Hematopoietic multipotent progenitor cell treated with erythropoietin and hydrocortisone succinate and interleukin-3 and kit ligand, for 17 days (in vitro differentiated cells): Measurements from ENCODE around the gene CERS6.
"Not testable (repeated sequence)": the region's sequence is repeated elsewhere in the genome, so short reads cannot be mapped to it uniquely, and the experiment has no call there.

Source experiments
- DNase-seq: peaks from one replicate; pipeline ENCODE4 v3.0.0-alpha.2; 2015; ENCODE audit warnings: low spot score

The CERS6 gene

DNA sequence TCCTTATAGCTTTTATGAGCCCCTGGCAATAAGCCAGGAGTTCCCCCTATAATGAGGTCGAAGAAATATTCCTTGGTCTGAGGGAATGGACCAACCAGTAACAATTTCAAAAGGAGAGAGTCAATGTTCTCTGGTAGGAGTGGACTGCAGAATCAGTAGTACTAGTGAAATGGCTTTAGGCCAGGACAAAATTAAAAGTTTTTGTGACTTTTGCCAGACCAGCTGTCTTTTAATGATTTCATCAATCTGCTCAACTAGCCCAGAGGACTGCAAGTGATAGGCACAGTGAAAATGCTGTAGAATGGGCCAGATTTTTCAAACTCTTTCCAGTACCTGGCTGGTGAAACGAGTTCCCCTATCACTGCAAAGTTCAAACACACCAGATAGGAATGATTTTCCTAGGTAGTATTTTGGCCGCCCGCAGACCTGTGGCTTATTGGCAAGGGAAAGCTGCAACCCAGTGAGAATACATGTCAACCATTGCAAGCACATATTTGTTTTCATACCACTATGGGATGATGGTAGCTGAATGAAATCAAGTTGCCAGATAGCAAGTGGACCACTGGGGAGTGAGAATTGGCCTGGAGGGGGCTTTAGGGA, 45.5 kb downstream of the CERS6 start:
- no peak for DNase-seq

DNA sequence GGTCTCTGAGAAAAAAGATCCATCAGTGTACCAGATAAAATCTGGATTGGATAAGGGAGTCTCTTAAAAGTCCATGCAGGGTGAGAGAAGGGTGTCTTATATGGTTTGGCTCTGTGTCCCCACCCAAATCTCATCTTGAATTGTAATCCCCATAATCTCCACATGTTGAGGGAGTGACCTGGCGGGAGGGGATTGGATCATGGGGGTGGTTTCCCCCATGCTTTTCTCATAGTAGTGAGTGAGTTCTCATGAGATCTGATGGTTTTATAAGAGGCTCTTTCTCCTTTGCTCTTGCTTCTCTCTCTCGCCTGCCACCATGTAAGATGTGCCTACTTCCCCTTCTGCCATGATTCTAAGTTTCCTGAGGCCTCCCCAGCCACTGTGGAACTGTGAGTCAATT, 46.8 kb downstream of the CERS6 start:
- DNase-seq, result not testable (repeated sequence)

DNA sequence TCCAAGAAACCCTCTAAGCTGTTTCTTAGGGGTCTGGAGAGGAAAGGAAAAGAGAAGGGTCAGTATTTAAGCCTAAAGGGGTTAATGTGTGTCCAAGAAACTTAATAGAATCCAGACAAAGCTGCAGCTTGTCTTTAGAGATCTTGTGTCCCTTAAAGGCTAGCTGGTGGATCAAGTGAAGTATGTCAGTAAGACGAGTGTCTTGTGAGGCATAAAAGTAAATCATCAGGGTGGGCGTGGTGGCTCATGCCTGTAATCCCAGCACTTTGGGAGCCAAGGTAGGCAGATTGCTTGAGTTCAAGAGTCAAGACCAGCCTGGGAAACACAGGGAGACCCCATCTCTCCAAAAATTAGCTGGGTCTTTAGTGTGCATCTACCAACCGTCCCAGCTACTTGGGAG, 47.8 kb downstream of the CERS6 start:
- DNase-seq, result no peak

DNA sequence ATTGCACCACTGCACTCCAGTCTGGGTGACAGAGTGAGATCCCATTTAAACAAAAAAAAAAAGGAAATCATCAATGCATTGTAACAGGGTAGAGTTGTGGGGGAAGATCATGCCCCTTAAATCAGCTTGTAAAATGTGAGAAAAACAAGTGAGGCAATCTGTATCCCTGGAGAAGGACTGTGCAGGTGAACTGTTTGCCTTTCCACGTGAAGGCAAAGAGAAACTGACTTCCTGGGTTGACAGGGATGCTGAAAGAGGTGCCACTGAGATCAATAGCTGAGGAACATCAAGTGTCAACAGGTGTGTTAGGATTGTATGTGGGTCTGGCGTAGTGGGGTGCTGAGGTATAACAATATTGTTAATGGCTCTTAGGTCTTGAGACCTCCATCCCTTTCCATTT, 48.3 kb downstream of the CERS6 start:
- no peak for DNase-seq

DNA sequence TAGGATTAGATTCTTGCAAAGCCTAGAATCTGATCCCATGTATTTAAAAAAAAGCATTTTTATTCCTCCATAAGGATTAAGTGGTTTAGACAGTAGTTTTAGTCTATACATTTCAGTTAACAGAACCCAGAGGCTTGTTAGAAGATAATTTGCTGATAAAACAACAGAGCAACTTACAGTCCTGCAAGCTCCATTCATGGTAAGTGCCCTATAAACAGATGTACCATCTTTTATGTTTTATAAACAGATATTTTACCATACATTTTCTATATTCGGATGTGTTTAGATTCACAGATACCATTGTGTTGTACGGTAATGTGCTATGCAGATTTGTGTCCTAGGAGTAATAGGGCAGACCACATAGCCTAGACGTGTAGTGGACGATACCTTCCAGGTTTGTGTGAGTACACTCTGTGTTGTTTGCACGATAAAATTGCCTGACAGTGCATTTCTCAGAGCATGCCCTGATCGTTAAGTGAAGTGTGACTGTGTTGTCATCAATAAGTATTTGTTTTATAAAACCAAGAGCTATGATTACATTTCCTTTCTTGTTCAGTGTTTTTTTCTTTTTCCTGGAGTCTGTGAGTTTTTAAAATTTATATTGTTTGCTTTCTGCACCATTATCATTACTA, 54.2 kb downstream of the CERS6 start:
- no peak for DNase-seq

DNA sequence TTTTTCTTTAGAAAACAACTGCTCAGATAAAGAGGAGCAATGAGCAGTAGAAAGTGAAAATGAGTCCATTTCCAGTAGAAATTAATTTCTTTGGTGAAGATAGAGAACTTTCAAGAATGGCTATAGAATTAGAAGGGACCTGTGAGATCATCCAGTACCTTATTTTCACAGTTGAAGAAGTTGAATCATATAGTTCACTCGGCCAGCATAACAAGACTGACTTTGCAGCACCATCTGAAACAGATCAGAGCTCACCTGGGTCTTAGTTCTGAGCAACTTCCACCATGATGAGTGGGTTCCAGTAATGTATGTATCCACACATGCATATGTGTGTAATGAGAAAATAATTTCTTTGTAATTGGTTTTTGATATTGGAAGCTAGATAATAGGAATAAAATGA, 58.6 kb downstream of the CERS6 start:
- DNase-seq, result no peak

DNA sequence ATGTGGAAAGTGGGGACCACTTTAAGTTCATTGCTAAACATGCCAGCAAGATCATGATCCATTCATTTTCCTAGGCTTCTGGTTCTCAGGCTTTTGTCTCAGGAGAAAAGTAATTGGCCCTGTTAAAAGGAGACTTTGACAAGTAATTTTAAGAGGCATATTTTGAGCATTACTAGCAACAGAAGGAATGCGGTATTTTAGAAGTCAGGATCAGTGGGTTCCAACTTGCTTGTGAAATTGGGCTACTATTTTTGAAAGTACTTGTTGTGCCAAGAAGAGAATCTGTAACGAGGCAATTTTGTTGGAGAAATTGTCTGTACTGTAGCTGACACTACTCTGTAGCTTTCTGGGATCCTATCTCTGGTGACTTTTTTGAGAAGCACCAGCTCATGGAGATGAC, 59.4 kb downstream of the CERS6 start:
- DNase-seq, result no peak

DNA sequence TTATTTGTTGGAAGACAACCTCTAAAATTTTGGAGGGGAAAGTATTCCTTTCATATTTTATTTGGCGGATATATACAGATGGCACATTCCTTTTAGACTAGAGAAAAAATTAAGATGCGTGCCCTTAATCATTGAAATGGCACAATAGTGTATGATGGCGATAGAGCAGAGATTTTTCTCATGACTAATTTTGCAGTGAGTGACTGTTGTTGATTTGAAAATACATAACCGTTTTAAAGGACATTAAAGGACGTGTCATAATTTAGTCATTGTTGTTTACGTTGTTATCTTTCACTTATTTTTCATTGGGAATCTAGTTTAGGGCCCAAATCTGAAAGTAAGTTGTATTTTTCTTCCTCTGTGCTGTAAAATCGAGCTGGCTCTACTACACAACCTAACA, 61.7 kb downstream of the CERS6 start:
- DNase-seq, result no peak

DNA sequence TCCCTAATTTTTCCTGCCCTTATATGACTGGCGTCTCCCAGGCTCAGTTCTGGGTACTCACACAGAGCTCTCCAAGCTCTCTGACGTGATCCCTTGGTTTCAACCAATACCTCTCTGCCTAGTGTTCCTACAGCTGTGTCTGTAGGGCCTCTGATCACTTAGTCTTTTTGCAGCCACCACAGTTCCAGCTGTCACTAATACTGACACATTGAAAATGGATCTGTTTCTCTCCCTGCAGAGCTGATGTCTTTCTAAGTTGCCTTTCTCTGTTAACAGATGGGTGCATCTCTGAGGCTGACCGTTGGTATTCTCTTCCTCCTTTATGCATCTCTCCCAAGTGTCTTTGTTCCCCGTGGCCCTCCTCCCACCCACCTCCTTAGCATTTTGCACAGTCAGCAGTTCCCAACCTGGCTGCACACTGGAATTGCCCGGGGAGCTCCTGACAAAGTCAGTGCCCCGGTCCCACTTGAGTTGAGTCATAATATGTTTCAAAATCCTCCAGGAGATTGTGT, 62.5 kb downstream of the CERS6 start:
- DNase-seq, result no peak

DNA sequence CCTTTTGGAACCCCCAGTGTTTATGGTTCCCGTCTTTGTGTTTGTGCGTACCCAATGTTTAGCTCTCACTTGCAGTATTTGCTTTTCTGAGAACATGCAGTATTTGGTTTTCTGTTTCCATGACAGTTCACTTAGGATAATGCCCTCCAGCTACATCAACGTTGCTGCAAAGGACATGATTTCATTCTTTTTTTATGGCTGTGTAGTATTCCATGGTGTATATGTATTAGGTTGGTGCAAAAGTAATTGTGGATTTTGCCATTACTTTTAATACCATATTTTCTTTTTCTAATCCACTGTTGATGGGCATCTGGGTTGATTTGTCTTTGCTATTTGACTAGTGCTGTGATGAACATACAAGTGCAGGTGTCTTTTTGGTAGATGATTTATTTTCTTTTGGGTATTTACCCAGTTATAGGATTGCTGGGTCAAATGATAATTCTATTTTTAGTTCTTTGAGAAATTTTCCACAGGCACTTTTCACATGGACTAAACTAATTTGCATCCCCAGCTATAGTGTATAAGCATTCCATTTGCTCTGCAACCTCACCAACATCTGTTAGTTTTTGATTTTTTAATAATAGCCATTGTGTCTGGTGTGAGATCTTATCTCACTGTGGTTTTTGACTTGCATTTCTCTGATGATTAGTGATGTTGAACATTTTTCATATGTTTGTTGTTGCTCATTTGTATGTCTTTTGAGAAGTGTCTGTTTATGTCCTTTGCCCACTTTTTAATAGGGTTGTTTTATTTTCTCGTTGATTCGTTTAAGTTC, 63.6 kb downstream of the CERS6 start:
- DNase-seq, result no peak

DNA sequence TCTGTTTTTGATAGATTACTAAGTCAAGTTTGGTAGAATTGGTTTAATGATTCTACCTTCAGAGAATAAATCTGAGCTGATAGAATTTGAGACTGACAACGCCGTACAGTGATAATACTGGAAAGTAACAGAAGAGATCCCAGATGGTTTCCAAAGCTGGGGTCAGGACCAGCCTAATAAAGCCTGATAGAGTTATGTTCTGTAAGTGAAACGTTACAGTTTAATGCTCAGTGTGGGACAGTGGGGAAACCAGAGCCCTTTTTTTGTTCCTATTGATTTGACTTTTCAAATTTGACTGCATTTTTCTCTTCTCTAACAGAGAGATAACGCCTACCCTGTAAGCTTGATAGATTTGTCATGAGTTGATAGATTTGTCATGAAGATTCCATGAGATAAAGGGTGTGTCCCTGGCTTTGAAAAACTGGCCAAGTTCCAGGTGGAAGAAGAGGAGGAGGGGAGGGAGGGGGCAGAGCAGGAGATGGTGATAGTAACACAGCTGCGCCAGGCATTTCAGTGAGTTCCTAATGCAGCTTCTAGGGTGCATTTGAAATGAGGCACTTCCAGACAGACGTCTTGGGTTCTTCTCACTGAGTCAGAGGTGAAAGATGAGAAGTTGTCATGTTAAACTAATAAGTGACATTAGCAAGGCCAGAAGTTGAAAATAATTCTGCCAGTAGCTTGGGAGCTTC, 65.1 kb downstream of the CERS6 start:
- DNase-seq, result no peak

DNA sequence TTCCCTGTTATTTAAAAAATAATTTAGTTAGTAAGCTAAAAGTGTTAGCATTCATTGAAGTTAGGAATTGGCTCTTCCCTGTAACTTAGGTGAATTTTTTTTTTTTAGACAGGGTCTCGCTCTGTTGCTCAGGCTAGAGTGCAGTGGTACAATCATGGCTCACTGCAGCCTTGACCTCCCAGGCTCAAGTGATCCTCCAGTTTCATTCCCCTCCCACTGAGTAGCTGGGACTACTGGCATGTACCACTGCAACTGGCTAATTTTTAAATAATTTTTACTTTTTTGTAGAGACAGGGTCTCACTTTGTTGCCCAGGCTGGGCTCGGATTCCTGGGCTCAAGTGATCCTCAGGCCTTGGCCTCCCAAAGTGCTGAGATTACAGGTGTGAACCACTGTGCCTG, 66.4 kb downstream of the CERS6 start:
- no peak for DNase-seq

DNA sequence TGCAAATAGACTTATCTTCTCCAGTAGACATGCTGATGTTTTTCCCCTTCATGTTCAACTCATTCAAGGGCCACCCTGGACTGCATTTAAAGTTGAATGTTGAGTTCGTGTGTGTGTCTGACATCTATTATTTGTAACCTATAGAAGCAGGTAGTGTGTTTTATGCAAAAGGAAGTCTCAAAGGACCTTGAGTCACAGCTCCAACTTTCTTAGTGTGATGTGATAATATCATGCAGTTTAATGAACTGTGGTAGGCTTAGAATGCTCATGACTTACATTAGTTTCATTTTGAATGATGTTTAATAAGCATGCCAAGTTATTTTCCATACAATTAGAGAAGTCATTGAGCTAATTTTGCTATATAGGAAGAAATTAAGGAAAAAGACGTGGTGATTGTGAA, 67.9 kb downstream of the CERS6 start:
- no peak for DNase-seq

DNA sequence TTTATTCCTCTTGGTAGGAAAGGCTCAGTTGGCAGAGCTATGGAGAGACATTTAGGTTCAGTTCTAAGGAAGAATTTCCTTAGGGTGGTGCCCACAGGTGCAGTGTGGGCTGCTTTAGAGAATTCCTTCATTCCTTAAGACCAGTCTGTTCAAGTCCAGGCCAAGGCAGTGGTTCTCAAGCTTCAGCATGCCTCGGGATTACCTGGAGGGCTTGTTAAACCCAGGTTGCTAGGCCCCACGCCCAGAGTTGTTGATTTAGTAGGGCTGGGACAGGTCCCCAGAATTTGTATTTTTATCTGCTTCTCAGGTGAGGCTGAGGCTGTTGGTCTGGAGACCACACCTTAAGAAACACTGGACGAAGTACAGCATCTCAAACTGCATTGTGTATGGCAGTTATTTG, 68.9 kb downstream of the CERS6 start:
- DNase-seq, result no peak

DNA sequence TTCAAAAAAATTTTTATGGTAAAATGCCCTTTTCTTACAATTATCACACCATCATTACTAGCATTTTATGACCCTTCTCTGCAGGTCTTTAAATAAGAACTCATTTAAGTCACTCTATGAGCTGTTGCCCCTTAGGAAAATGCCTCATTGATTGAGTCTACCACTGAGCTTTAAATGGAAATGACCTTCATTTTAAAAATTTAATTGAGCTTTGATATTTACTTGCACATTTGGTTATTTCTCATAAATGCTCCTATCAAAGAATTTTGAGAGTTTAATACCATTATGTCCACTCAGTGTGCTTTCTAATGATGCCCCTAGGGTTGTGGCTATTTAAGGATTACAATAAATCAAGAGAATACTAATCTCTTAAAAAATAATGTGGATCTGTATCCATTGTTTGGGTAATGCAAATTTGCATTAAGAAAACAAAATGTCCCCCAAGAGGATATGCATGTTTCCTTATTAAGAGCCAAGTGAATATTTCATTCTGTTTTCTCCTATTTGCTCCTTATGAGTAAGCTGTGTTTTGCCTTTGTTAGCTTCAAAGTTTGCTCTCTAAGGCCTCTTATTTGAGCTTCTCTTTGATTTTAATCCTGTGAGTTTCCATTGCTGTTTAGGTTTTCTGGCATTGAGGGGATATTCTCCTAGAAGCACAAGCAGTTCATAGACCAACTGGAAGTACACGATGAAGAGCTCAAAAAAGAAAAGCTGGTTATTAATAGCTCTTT, 69.8 kb downstream of the CERS6 start:
- no peak for DNase-seq

DNA sequence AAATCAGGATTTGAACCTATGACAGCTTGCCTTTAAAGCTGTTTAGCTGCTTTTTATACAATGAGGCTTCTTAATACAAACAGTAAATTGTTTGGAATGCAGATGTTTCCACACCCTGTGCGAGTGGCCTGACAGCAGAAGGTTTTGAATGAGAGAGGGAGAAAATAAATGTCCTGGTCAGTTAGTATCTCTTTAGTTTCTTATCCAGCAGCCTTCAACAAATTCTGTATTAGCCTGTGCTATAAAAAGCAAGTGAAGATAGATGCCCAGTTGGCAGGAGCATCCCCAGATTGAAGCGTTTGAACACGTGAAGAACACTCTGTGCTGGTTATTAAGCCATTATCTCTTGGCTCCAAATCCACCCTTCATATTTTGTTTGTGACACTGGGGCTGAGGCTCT, 70.6 kb downstream of the CERS6 start:
- DNase-seq, result no peak

DNA sequence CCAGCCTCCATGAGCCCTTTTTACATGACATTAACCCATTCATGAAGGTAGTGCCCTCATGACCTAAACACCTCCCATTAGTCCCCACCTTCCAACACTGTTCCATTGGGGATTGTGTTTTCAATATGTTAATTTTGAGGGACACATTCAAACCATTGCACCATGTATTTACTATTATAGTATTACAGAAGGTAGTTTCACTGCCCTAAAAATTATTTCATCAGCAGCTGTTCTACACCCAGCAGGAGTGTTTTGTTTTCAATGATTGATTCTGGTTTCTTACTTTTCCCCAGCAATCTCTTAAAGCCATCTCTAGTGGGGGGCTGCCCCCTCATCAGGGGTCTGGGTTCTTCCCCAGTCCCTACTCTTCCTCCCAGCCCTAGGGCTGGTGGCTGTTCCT, 71.9 kb downstream of the CERS6 start:
- DNase-seq, result no peak

DNA sequence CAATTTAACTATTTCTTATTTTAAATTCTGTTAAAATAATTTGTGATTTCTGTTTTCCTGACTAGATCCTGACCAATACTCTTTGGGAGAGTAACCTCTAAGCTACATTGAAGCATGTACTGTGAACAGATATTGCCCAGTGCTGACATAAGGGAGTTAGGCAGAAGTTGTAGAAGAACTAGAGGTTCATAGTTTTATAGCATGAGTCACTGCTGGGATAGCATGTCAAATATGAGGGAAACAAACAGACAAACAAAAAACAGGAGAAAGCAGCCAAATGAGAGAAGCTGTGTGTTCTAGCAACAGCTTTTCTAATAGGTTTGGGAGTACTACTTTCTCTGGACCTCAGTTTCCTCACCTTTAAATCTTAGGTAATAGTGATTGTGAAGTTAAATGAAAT, 72.4 kb downstream of the CERS6 start:
- DNase-seq, result no peak

DNA sequence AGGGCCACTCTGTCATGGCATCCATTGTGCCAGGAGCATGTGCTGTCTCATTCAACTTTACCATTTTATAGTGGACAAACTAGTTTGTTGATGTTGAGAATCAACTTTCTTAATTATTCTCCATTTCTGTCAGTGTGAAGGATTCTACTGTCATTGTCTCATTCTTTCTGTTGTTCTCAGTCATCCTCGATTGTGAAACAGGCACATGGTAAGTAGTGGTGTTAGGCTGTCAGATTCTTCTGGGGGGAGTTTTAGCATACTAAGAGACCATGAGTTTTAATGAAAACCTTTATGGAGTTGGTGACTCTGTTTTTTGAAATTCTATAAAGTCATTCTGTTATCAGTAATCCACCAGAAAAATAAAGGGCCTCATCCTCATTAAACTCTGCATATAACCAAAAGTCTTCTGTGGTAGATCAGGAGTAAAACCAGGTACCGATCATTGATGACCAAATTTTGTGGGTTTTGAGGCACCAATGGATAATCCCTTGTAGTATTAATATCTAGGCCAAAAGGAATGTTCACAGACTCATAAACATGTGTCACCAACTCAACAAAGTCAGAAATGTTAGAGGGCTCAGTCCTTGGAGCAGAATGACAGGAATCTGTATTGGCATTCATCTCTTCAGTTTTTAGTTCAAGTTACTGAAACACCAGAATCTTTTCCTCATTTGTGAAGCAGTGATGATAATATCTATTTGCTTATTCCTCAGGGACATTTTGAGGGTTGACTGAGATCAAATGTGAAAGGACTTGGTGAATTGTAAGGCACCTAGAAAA, 73.2 kb downstream of the CERS6 start:
- no peak for DNase-seq

DNA sequence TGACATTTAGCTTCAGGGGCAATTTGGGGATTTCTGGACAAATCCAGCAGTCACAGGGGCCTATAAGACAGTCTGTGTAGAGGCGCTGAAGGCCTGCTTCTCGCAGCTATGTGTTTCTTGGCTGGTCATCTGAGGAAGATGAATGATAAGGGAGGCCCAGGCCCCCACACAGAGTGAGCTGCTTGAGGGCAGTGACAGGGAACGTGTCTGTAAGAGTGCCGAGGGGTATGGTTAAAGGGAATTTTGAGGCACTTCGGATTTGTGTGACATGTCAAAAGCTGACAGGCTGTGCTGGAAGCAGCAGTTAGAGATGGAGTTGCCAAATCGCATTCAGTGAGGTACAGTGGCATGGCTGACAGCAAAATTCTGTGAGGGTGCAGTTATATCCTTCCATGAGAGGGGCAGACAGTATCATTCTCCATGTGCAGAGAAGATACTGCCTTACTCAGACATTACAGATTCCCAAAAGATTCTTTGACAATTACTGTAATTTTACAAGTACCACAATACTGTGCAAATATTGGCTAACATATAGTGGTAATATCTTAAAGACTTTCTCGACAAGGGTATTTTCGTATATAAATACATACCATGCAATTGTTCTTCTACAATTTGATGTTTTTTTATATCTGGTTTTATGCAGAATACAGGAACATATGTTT, 74.0 kb downstream of the CERS6 start:
- DNase-seq, result no peak
